ENCODE results near the gene ZNF813. TPM values are rescaled to one million over a fixed set of nuclear protein-coding genes. Genes with fewer than 3 reads are reported as not detected.

ZNF813 gene
- total and polyA plus RNA-seq, 9 donors, result 2.2 to 3.9 (median 2.8) TPM

DNA sequence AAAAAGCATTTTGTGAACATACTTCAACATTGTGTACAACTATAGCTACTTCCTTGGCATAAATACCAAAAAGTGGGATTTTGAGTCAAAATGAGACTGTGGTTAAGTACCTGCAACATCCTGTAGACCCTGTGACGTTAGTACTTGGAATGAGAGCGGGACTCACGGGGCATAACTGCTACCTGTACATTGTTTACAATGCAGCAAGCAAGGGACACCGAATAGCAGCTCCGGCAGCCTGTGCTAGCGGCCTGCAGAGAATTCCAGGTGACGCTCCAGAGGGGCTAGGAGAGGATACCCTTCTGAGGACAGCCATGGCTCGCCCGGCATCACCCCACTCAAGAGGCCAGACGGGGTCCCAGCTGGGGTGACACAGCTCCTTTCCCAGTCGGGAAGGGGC, 69.6 kb downstream of the ZNF813 start:
- no peaks in the 10 kb centered on the region for H3K9me3 ChIP-seq (replicated peaks; ENCODE audit: control insufficient read depth, low read depth, low read length)
- peaks cover 2% of the 10 kb centered on the region for H3K4me1 ChIP-seq (ENCODE audit: control insufficient read depth, insufficient read depth, low read length)
- H3K4me3 ChIP-seq (ENCODE audit: low read length), result peak overlapping the region; percentile 80
- H3K27ac ChIP-seq (ENCODE audit: low read length), result peak overlapping the region; percentile 83
- H3K36me3 ChIP-seq (ENCODE audit: control insufficient read depth, insufficient read depth, low read length), result peaks cover 12% of the 10 kb centered on the region
- no peak for DNase-seq
- 71% methylated on average over 11 of the region's 11 CpGs for WGBS (ENCODE audit: insufficient coverage)
- H3K27me3 ChIP-seq (ENCODE audit: control insufficient read depth, insufficient read depth, low read length), result no peaks in the 10 kb centered on the region

DNA sequence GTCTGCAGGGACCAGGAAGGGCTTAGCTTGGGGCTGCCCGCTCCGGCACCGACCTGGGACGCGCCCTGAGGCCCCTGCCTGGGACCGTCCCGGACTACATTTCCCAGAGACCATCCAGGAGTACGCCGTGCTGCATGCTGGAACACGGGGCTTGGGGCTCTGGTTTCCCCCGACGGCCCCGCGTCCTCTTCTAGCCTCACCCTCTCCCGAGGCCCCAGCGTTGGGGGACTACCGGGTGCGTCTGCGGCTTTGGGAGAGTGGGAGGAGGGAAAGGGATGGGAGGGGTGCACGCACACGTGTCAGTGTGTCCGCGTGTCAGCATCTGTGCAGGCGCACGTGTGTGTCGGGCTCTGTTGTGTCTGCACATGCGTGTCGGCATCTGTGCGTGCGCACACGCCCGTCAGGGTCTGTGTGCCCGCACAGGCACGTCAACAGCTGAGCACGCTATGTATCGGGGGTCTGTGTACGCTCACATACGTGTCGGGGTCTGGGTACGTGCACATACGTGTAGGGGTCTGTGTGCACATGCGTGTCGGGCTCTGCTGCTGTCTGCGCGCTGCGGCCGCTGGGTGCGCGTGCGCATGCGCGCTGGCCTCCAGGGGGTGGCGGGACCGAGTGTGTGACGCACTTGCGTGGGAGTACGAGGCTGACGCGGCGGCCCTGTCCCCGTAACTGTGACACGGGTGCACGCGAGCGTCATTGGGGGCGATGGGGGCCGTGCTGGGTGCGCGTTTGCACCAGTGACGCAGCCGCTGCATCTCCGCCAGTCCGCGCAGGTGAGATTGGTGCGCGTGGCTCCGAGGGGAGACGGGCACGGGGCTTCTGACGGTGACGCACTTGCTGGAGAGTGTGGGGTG, 70.2 kb downstream of the ZNF813 start, which contains the start of gene ZNF331:
ZNF331 (plus strand) TSS at position 625 of the 857 bp plus-strand sequence. CDS start 31,232 bp downstream, outside the sequence.
- 45% methylated on average over 76 of the region's 81 CpGs for WGBS (ENCODE audit: insufficient coverage)

DNA sequence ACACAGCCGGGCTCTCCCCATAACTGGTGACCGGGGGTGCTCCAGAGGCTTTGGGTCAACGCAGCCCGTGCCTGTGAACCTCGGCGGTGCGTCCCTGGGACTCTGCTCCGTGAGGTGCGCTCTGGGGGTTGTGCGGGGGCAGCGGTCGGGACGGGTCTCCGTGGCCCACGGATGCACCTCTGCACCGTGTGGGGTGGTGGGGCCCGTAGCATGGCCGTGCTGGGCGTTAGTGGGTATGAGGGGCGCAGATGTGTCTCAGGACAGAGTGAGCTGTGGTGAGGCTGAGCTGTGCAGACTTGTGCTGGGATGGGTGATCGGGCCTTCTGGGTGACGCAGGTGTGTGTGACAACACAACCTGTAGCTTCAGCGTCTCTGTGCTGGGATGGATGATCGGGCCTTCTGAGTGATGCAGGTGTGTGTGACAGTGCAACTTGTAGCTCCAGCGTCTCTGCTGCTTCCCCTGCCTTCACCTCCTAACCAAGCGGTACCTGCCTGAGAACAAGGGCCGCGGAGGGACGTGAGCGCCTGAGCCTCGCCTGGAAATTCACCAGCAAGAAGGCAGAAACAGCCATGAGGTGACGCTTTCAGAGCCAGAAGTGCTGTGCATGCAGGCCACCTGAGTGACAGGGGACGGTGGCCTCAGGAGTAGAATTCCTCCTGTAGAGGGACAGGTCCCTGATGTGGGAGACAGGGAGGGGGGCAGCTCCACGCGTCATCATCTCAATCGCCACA, 71.0 kb downstream of the ZNF813 start:
- peaks cover 2% of the 10 kb centered on the region for H3K4me1 ChIP-seq (ENCODE audit: control insufficient read depth, insufficient read depth, low read length)
- peak overlapping the region; percentile 80 for H3K4me3 ChIP-seq (ENCODE audit: low read length)
- H3K27ac ChIP-seq (ENCODE audit: low read length), result peak overlapping the region; percentile 83
- DNase-seq, result no peak
- WGBS (ENCODE audit: insufficient coverage), result 43% methylated on average over 26 of the region's 36 CpGs
- H3K27me3 ChIP-seq (ENCODE audit: control insufficient read depth, insufficient read depth, low read length), result no peaks in the 10 kb centered on the region
- H3K9me3 ChIP-seq (replicated peaks; ENCODE audit: control insufficient read depth, low read depth, low read length), result no peaks in the 10 kb centered on the region
- peaks cover 14% of the 10 kb centered on the region for H3K36me3 ChIP-seq (ENCODE audit: control insufficient read depth, insufficient read depth, low read length)

More for the DNA sequence above, 70.2 kb downstream of the ZNF813 start, which contains the start of gene ZNF331:
- no peaks in the 10 kb centered on the region for H3K27me3 ChIP-seq (ENCODE audit: control insufficient read depth, insufficient read depth, low read length)
- H3K4me1 ChIP-seq (ENCODE audit: control insufficient read depth, insufficient read depth, low read length), result peaks cover 2% of the 10 kb centered on the region
- H3K36me3 ChIP-seq (ENCODE audit: control insufficient read depth, insufficient read depth, low read length), result peaks cover 12% of the 10 kb centered on the region
- no peaks in the 10 kb centered on the region for H3K9me3 ChIP-seq (replicated peaks; ENCODE audit: control insufficient read depth, low read depth, low read length)
- H3K4me3 ChIP-seq (ENCODE audit: low read length), result peak within 1 kb of the TSS; percentile 80
- H3K27ac ChIP-seq (ENCODE audit: low read length), result peak within 1 kb of the TSS; percentile 83
- peak; percentile 87 for DNase-seq

DNA sequence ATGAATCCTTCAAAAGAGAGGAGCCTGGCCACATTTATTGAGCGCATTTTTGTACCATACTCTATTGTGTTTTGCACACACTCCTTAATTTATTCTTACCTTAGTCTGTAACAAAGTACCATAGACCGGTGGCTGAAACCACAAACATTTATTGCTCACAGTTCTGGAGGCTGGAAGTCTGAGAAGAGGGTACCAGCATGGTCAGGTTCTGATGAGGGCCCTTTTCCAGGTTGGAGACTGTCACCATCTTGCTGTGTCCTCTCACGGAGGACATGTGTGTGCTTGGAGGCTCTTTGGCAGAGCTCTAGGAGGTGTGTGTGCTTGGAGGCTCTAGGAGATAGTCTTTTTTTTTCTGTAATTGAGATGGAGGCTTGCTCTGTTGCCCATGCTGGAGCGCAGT, 72.6 kb downstream of the ZNF813 start:
- Histone ChIP-seq H3K27me3 (ENCODE audit: control insufficient read depth, insufficient read depth, low read length) (no peaks in the 10 kb centered on the region), H3K9me3 (replicated peaks; ENCODE audit: control insufficient read depth, low read depth, low read length) (no peaks in the 10 kb centered on the region), H3K36me3 (ENCODE audit: control insufficient read depth, insufficient read depth, low read length) (peaks cover 14% of the 10 kb centered on the region), H3K4me1 (ENCODE audit: control insufficient read depth, insufficient read depth, low read length) (peaks cover 2% of the 10 kb centered on the region), H3K27ac (ENCODE audit: low read length) (no peak overlapping the region), H3K4me3 (ENCODE audit: low read length) (no peak overlapping the region)
- 100% methylated on average over 1 of the region's 4 CpGs for WGBS (ENCODE audit: insufficient coverage)
- DNase-seq, result no peak

DNA sequence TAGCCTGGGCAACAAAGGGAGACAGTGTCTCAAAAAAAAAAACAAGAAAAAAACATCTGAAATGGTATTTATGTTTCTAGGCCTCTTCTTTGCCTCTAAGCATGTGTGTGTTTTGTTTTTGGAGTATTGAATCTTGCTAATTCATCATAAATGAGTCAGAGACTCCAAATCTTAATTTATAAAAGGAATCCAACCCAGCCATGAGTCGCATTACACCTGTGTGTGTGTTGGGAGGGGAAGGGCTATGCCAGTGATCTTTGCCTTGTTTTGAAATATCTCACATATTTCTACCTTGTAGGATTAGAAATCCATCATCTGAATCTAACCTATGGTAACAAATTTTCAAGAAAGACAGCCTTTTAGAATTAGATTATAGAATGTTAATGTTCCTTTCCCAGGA, 74.4 kb downstream of the ZNF813 start:
- DNase-seq, result no peak
- Histone ChIP-seq H3K27ac (ENCODE audit: low read length) (no peak overlapping the region), H3K36me3 (ENCODE audit: control insufficient read depth, insufficient read depth, low read length) (peaks cover 14% of the 10 kb centered on the region), H3K4me3 (ENCODE audit: low read length) (no peak overlapping the region), H3K4me1 (ENCODE audit: control insufficient read depth, insufficient read depth, low read length) (peaks cover 7% of the 10 kb centered on the region), H3K9me3 (replicated peaks; ENCODE audit: control insufficient read depth, low read depth, low read length) (no peaks in the 10 kb centered on the region), H3K27me3 (ENCODE audit: control insufficient read depth, insufficient read depth, low read length) (no peaks in the 10 kb centered on the region)
- no CpG with 5 or more reads among the region's 1 CpG for WGBS (ENCODE audit: insufficient coverage)

DNA sequence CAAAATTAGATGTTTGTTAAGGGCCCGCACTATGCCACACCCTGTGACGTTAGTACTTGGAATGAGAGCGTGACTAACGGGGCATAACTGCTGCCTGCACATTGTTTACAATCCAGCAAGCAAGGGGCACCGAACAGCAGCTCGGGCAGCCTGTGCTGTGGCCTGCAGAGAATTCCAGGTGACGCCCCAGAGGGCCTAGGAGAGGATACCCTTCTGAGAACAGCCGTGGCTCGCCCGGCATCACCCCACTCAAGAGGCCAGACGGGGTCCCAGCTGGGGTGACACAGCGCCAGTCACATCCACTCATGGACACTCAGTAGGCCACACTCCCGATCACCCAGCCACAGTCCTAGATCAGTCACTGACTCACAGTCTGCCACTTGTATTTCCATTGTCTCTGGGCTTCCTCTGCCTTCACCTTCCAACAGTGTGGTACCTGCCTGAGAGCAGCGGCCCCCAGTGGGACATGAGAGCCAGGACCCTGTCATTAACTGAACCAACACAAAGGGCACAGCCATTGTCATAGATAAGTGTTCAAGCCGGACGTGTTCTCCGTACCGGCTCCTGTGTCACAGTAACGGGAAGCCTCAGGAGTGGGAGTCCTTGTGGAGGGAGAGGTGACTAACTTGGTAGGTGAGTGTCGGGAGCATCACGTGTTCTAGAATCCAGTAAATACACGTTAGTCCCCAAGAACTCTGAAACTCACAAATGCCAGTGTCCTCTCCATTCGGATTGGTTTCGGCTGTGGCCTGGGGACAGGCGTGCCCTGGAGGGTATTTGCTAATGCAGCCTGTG, 77.9 kb downstream of the ZNF813 start:
- peak; percentile 36 for DNase-seq
- Histone ChIP-seq H3K36me3 (ENCODE audit: control insufficient read depth, insufficient read depth, low read length) (peaks cover 9% of the 10 kb centered on the region), H3K27ac (ENCODE audit: low read length) (peak overlapping the region; percentile 63), H3K4me1 (ENCODE audit: control insufficient read depth, insufficient read depth, low read length) (peaks cover 5% of the 10 kb centered on the region), H3K27me3 (ENCODE audit: control insufficient read depth, insufficient read depth, low read length) (no peaks in the 10 kb centered on the region), H3K9me3 (replicated peaks; ENCODE audit: control insufficient read depth, low read depth, low read length) (no peaks in the 10 kb centered on the region), H3K4me3 (ENCODE audit: low read length) (no peak overlapping the region)
- WGBS (ENCODE audit: insufficient coverage), result 80% methylated on average over 18 of the region's 25 CpGs

Other genes starting within 250 kb of the ZNF813 start
- 28.7 TPM for gene ZNF677, start 212.9 kb upstream of the ZNF813 start, total RNA-seq
- 10 to 100 TPM; 19.3 to 32.5 (median 28.8) TPM for gene ZNF677, start 212.9 kb upstream of the ZNF813 start, polyA plus RNA-seq (ENCODE audit: insufficient read depth in 1 of 8, insufficient read length in 8 of 8, low replicate concordance in 1 of 8)
- 0.04 TPM for gene VN1R2, start 209.4 kb upstream of the ZNF813 start, total RNA-seq
- not detected for gene VN1R2, start 209.4 kb upstream of the ZNF813 start, polyA plus RNA-seq (ENCODE audit: insufficient read depth in 1 of 8, insufficient read length in 8 of 8, low replicate concordance in 1 of 8)
- gene VN1R4, start 200.0 kb upstream of the ZNF813 start, total RNA-seq, result not detected
- not detected for gene VN1R4, start 200.0 kb upstream of the ZNF813 start, polyA plus RNA-seq (ENCODE audit: insufficient read depth in 1 of 8, insufficient read length in 8 of 8, low replicate concordance in 1 of 8)
- 9.6 TPM for gene ZNF845, start 134.0 kb upstream of the ZNF813 start, total RNA-seq
- 1 to 10 TPM; 3.3 to 6.2 (median 5.8) TPM for gene ZNF845, start 134.0 kb upstream of the ZNF813 start, polyA plus RNA-seq (ENCODE audit: insufficient read depth in 1 of 8, insufficient read length in 8 of 8, low replicate concordance in 1 of 8)
- gene ZNF525, start 102.0 kb upstream of the ZNF813 start, total RNA-seq, result 12.3 TPM
- 1 to 10 TPM; 3.7 to 7.5 (median 4.8) TPM for gene ZNF525, start 102.0 kb upstream of the ZNF813 start, polyA plus RNA-seq (ENCODE audit: insufficient read depth in 1 of 8, insufficient read length in 8 of 8, low replicate concordance in 1 of 8)
- 12.0 TPM for gene ZNF765, start 72.6 kb upstream of the ZNF813 start, total RNA-seq
- 10 to 100 TPM in 1 of 8 donors, 1 to 10 TPM in 7; 5.5 to 10.2 (median 7.6) TPM for gene ZNF765, start 72.6 kb upstream of the ZNF813 start, polyA plus RNA-seq (ENCODE audit: insufficient read depth in 1 of 8, insufficient read length in 8 of 8, low replicate concordance in 1 of 8)
- 9.9 TPM for gene ZNF761, start 35.7 kb upstream of the ZNF813 start, total RNA-seq
- gene ZNF761, start 35.7 kb upstream of the ZNF813 start, polyA plus RNA-seq (ENCODE audit: insufficient read depth in 1 of 8, insufficient read length in 8 of 8, low replicate concordance in 1 of 8), result 10 to 100 TPM in 2 of 8 donors, 1 to 10 TPM in 6; 7.5 to 11.6 (median 8.3) TPM
- gene ZNF331, start 70.4 kb downstream of the ZNF813 start, total RNA-seq, result 14.5 TPM
- gene ZNF331, start 70.4 kb downstream of the ZNF813 start, polyA plus RNA-seq (ENCODE audit: insufficient read depth in 1 of 8, insufficient read length in 8 of 8, low replicate concordance in 1 of 8), result 10 to 100 TPM in 7 of 8 donors, 1 to 10 TPM in 1; 8.7 to 16.7 (median 13.2) TPM
- 0.13 TPM for gene DPRX, start 164.3 kb downstream of the ZNF813 start, total RNA-seq
- under 1 TPM in 1 of 8 donors, not detected in 7; 0.31 TPM for gene DPRX, start 164.3 kb downstream of the ZNF813 start, polyA plus RNA-seq (ENCODE audit: insufficient read depth in 1 of 8, insufficient read length in 8 of 8, low replicate concordance in 1 of 8)